Fibroblast of lung (primary cell): ENCODE results near the gene CDC6. TPM values are rescaled to one million over a fixed set of nuclear protein-coding genes. Genes with fewer than 3 reads are reported as not detected.

Experiments used
- DNase-seq, 2 donors: peaks; one replicate each; pipeline versions ENCODE4 v3.0.0 to v3.0.0-alpha.2; 2010; ENCODE audit warnings: low read depth in 2 of 2
- H2AFZ ChIP-seq: 2 replicates; pipeline ENCODE4 v1.5.1; 2012; ENCODE audit warnings: low read length, control low read depth, inconsistent platforms
- H3K27ac ChIP-seq: 2 replicates; pipeline ENCODE4 v1.5.1; 2011; ENCODE audit warnings: low read length, control low read depth; ENCODE audit not compliant: insufficient read depth
- H3K27me3 ChIP-seq: 2 replicates; pipeline ENCODE4 v1.5.1; 2011; ENCODE audit warnings: mild to moderate bottlenecking, low read length; ENCODE audit not compliant: control insufficient read depth, insufficient read depth
- H3K36me3 ChIP-seq: 2 replicates; pipeline ENCODE4 v1.5.1; 2011; ENCODE audit warnings: low read length; ENCODE audit not compliant: control insufficient read depth, insufficient read depth
- H3K4me1 ChIP-seq: 2 replicates; pipeline ENCODE4 v1.5.1; 2011; ENCODE audit warnings: low read length; ENCODE audit not compliant: control insufficient read depth, insufficient read depth; ENCODE audit errors: extremely low read depth
- H3K4me2 ChIP-seq: 2 replicates; pipeline ENCODE4 v1.5.1; 2011; ENCODE audit warnings: low read length, control low read depth; ENCODE audit not compliant: insufficient read depth; ENCODE audit errors: extremely low read depth
- H3K4me3 ChIP-seq, 4 experiments: fragments of 200-600 bp in 1 of 4; sonication (generic) in 1 of 4; replicated peaks in 1 of 4; 2 replicates each; pipeline ENCODE4 v1.5.1; 2011 to 2016; ENCODE audit warnings: low read length in 4 of 4, low read depth in 3 of 4, mild to moderate bottlenecking in 3 of 4, control low read depth in 2 of 4, inconsistent platforms in 1 of 4, mixed read lengths in 1 of 4; ENCODE audit not compliant: insufficient read depth in 1 of 4; ENCODE audit errors: control extremely low read depth in 1 of 4
- H3K79me2 ChIP-seq: 2 replicates; pipeline ENCODE4 v1.5.1; 2012; ENCODE audit warnings: mild to moderate bottlenecking, low read length, inconsistent platforms; ENCODE audit not compliant: control insufficient read depth, insufficient read depth
- H3K9ac ChIP-seq: 2 replicates; pipeline ENCODE4 v1.5.1; 2011; ENCODE audit warnings: mild to moderate bottlenecking, low read length, control low read depth; ENCODE audit not compliant: insufficient read depth
- H3K9me3 ChIP-seq: 2 replicates; pipeline ENCODE4 v1.5.1; 2012; ENCODE audit warnings: low read depth, low read length; ENCODE audit not compliant: control insufficient read depth, insufficient read depth
- H4K20me1 ChIP-seq: 2 replicates; pipeline ENCODE4 v1.5.1; 2011; ENCODE audit warnings: low read length; ENCODE audit not compliant: control insufficient read depth, insufficient read depth; ENCODE audit errors: extremely low read depth
- EZH2 ChIP-seq: IDR thresholded peaks from 2 replicates; pipeline ENCODE4 v1.5.1; 2012; ENCODE audit warnings: low read length, control low read depth, mild to moderate bottlenecking; ENCODE audit errors: missing control alignments
- polyA plus RNA-seq, 2 donors: library from polyadenylated mRNA; depleted of rRNA in 1 of 2; stranded (reverse) in 1 of 2; unstranded in 1 of 2; fragments of >200 nt; gene quantifications; 2 replicates each; pipeline ENCODE4 v1.2.1, GENCODE V29; 2011 to 2012; ENCODE audit warnings: missing spikeins in 1 of 2
- total RNA-seq: library from RNA; depleted of rRNA; stranded (reverse); fragments of >200 nt; gene quantifications from 2 replicates; pipeline ENCODE4 v1.2.1, GENCODE V29; 2014
- TF ChIP-seq, protein P1 (sequence below), 2 donors: IDR thresholded peaks in 1 of 2; conservative IDR thresholded peaks in 1 of 2; 1 replicate in 1 of 2; 2 replicates in 1 of 2; pipeline ENCODE4 v1.5.1; 2011 to 2012; ENCODE audit warnings: low read length in 2 of 2, control low read depth in 1 of 2, inconsistent platforms in 1 of 2, low read depth in 1 of 2, mild to moderate bottlenecking in 1 of 2

Gene CDC6
- total and polyA plus RNA-seq, 2 donors (not counting 1 experiment from before 2014, with no cell fraction given): 4.5 to 16.3 TPM

DNA sequence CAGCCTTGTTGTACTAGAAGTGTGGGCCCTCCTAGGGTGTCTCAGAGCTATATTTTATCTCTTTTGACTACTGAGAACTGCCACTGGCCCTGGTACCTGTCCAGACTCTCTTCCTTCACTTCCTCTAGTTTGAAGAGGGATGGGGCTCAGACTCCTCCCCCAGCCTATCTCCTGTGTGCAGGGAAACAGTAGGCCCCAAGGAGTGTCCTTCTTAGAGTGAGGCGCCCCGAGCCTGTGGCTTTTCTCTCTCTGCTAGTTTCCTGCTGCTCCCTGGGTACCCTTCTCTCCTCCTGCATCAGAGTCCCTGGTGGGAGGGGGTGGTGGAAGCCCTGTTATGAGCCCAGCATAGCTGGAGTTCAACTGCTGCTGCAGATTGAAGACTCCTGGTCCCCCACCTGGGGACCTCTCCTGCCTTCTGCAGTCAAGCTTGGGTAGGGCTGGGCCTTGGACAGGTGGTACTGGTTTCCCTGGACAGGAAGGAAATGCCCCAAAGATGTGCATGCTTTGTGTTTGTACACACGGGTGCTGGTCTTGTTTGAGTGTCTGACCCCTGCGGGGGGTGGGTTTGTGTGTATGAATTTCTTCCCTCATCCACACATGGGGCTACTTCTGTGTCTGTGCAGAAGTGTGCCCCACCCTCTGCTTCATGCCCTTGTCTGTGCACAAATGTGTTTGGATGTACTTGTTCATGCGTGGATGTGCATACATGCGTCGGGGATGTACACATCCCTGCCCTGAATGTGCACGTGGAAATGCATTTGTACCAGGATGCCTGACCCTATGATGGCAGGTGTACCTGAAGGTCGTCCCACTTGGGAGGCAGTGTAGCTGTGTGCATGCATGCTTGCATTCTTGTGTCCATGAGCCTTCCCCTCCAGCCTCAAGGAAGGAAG is 28.2 kb downstream of the CDC6 start:
- H3K4me1 ChIP-seq: peaks cover 59% of the 10 kb centered on the region
- H3K27ac ChIP-seq: peak overlapping the region; percentile 24
- peaks cover 26% of the 10 kb centered on the region for H3K79me2 ChIP-seq
- H3K27me3 ChIP-seq: no peaks in the 10 kb centered on the region
- H3K4me3 ChIP-seq: no peak overlapping the region
- no peak overlapping the region for H2AFZ ChIP-seq
- no peaks in the 10 kb centered on the region for H3K36me3 ChIP-seq
- no peaks in the 10 kb centered on the region for H4K20me1 ChIP-seq
- DNase-seq: no peak
- H3K9ac ChIP-seq: no peak overlapping the region
- TF ChIP-seq, protein P1, sequence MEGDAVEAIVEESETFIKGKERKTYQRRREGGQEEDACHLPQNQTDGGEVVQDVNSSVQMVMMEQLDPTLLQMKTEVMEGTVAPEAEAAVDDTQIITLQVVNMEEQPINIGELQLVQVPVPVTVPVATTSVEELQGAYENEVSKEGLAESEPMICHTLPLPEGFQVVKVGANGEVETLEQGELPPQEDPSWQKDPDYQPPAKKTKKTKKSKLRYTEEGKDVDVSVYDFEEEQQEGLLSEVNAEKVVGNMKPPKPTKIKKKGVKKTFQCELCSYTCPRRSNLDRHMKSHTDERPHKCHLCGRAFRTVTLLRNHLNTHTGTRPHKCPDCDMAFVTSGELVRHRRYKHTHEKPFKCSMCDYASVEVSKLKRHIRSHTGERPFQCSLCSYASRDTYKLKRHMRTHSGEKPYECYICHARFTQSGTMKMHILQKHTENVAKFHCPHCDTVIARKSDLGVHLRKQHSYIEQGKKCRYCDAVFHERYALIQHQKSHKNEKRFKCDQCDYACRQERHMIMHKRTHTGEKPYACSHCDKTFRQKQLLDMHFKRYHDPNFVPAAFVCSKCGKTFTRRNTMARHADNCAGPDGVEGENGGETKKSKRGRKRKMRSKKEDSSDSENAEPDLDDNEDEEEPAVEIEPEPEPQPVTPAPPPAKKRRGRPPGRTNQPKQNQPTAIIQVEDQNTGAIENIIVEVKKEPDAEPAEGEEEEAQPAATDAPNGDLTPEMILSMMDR (conservative IDR thresholded peaks at IDR 0.05 in 1 of 2, IDR thresholded peaks at IDR 0.05 in 1 of 2; ENCODE audit: low read depth in 1 of 2, low read length in 2 of 2): no peak
- TF ChIP-seq EZH2: no peak
- H3K9me3 ChIP-seq: no peaks in the 10 kb centered on the region
- peak overlapping the region; percentile 17 for H3K4me2 ChIP-seq

DNA sequence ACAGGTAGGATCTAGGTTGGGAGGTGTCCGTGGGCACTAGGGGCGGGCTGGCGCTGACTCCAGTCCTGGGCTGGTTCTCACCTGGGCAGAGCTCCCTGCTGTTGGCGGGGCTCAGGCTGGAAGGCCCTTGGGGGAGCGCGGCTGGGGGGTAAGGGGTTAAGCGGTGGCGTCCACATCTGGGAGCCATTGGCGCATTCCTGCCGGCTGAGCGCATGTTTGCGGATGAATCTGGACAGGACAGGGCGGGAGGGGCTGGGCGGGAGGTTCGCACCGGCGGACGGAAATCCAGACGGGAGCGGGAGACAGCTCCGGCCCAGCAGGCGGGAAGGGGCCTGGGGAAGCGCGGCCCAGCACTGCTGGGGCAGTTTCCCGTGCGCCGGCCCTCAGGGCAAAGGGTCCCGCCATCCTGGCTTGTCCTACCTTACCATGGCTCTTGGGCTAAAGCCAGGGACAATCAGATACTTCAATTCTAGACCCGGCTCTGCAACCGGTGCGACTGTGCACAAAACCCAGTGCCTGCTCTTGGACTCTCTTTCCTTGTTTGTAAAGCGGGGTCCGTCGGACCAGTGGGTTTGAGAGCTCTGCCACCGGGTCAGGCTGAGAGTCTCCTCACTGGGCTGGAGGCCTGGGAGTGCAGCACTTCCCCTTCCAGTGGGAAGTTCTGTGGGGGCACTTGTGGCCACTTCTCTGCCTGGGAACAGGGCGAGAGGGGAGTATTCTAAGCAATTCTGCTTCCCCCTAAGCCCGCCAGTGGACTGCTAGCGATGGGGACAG is 29.1 kb downstream of the CDC6 start:
- H2AFZ ChIP-seq: no peak overlapping the region
- peak overlapping the region; percentile 72 for H3K27ac ChIP-seq
- TF ChIP-seq, protein P1 (conservative IDR thresholded peaks at IDR 0.05 in 1 of 2, IDR thresholded peaks at IDR 0.05 in 1 of 2; ENCODE audit: low read depth in 1 of 2, low read length in 2 of 2): no peak
- no peak for TF ChIP-seq EZH2
- H3K36me3 ChIP-seq: no peaks in the 10 kb centered on the region
- no peaks in the 10 kb centered on the region for H4K20me1 ChIP-seq
- peak overlapping the region; percentile 84 for H3K4me2 ChIP-seq
- H3K4me3 ChIP-seq: peak overlapping the region in 2 of 4 experiments; percentile 3 to 99
- H3K9me3 ChIP-seq: no peaks in the 10 kb centered on the region
- H3K79me2 ChIP-seq: peaks cover 35% of the 10 kb centered on the region
- DNase-seq: peak; percentile 65 to 83
- peak overlapping the region; percentile 52 for H3K9ac ChIP-seq
- peaks cover 62% of the 10 kb centered on the region for H3K4me1 ChIP-seq
- no peaks in the 10 kb centered on the region for H3K27me3 ChIP-seq

DNA sequence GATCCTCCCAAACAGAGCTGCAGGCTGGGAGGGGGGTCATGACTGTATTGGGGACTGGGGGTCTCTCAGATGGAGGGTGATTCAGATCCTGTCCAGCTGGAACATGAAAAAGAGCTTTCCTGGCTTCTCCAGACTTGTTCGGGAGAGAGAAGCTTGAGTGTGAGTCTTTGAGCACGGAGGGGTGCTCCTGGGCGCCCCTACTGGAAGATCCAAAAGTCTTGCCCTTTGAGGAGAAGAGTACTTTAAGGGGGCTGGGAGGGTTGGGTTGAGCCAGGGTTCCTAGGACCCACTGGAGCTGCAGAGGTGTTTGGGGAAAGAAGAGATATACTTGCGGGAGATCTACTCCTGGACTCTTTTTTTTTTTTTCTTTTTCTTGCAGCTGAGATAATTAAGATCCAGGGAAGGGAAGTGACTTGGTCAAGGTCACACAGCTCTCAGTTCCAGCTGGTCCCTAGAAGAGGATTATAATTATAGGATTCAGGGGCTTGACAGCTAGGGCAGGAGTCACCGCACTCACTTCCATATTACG is 29.7 kb downstream of the CDC6 start:
- peak overlapping the region; percentile 59 for H2AFZ ChIP-seq
- peak overlapping the region; percentile 42 to 99 (median 52) for H3K4me3 ChIP-seq
- peak overlapping the region; percentile 84 for H3K4me2 ChIP-seq
- H3K79me2 ChIP-seq: peaks cover 41% of the 10 kb centered on the region
- TF ChIP-seq, protein P1 (conservative IDR thresholded peaks at IDR 0.05 in 1 of 2, IDR thresholded peaks at IDR 0.05 in 1 of 2; ENCODE audit: low read depth in 1 of 2, low read length in 2 of 2): peak; percentile 68 to 73
- TF ChIP-seq EZH2: no peak
- H3K4me1 ChIP-seq: peaks cover 63% of the 10 kb centered on the region
- peak overlapping the region; percentile 72 for H3K27ac ChIP-seq
- peak overlapping the region; percentile 60 for H3K9ac ChIP-seq
- no peaks in the 10 kb centered on the region for H3K9me3 ChIP-seq
- H3K36me3 ChIP-seq: no peaks in the 10 kb centered on the region
- DNase-seq: peak; percentile 65 to 71
- H4K20me1 ChIP-seq: no peaks in the 10 kb centered on the region
- H3K27me3 ChIP-seq: no peaks in the 10 kb centered on the region
